ENCODE data around the gene FEM1A.
"Not testable (repeated sequence)": the region's sequence is repeated elsewhere in the genome, so short reads cannot be mapped to it uniquely, and the experiment has no call there.

The FEM1A gene

DNA sequence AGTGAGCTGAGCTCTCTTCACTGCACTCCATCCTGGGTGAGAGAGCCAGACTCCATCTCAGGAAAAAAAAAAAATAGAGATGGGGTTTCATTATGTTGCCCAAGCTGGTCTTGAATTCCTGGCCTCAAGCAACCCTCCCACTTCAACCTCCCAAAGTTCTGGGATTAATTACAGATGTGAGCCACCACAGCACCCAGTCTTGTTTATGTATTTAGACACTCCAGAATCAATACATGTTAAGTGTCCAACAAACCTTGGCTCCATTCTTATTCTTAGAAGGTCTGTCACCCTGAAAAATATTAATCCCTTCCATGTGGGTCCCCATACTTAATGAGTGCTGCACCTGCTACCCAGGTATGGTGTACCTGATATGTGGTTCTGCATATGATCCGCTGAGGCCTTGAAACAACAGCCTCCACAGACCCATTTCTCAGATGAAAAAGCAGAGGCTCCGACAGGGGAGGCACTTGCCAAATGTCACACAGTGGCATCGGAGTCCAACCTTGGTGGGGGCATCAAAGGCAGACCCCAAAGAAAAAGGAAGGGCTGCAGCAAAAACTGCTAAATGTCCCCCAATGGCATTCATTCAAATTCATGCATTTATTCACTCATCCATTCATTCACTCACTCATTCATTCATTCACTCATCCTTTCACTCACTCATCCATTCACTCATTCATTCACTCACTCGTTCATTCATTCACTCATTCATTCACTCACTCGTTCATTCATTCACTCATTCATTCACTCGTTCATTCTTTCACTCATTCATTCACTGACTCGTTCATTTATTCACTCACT is 23.3 kb downstream of the FEM1A start:
- no peak for DNase-seq (ENCODE audit: low read depth in 3 of 3)

GRCh38 chr19:4815426-4816201 is 24.1 kb downstream of the FEM1A start:
- peak; percentile 51 to 62 (median 61) for DNase-seq (ENCODE audit: low read depth in 3 of 3)

GRCh38 chr19:4816202-4816949 is 24.8 kb downstream of the FEM1A start:
- no peak for DNase-seq (ENCODE audit: low read depth in 3 of 3)

DNA sequence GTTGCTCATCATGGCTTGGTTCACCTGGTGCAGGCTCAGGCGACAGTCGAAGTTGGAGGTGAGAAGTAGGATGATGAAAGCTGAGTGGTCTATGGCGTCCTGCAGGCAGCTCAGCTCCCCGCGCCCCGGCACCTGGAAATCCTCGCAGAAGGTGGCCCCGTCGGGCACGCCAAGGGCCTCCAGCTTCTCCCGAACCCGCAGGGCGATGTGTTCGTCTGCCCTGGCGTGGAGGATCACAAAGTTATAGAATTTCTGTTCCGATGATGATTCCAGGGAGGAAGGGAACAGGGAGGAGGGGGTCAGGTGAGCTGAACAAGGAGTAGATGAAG is 25.4 kb downstream of the FEM1A start:
- no peak for DNase-seq (ENCODE audit: low read depth in 3 of 3)

GRCh38 chr19:4817467-4818277 is 26.1 kb downstream of the FEM1A start:
- no peak for DNase-seq (ENCODE audit: low read depth in 3 of 3)

GRCh38 chr19:4821265-4821664 is 29.7 kb downstream of the FEM1A start:
- DNase-seq (ENCODE audit: low read depth in 3 of 3) = no peak

GRCh38 chr19:4822354-4822753 is 30.8 kb downstream of the FEM1A start:
- not testable (repeated sequence) for DNase-seq (ENCODE audit: low read depth in 3 of 3)

- DNase-seq (ENCODE audit: low read depth in 3 of 3) = no peak
Observed at GRCh38 chr19:4823577-4823976, 32.0 kb downstream of the FEM1A start.

DNA sequence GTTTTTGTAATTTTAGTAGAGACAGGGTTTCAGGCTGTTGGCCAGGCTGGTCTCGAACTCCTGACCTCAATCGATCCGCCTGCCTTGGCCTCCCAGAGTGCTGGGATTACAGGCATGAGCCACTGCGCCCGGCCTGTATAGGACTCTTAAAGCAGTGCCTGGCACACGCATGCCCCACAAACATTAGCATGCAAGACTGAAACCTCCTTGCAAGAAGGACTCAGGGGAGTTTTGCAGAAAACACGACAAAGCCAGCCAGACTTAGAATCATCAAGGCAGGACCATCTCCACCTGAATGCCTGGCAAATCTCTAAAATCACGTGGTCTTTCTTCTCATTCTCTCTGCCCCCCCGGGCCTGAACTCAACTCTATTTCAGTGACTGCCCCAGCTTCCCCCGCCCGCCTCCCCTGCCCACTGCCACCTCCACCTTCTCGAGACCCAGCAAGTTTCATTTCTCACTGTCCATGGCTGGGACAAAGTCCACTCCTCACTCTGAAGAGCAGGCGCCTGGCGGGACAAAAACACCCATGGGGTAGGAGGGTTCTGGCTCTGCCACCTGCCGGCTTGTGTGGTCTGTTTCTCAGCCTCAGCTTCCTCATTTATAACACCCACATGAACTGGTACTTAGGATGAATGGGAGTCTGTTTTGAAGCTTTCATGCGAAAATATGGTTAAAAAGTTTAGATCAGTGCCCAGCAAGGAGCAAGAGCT is 37.6 kb downstream of the FEM1A start:
- no peak for DNase-seq (ENCODE audit: low read depth in 3 of 3)

GRCh38 chr19:4830332-4830731 is 38.8 kb downstream of the FEM1A start:
- DNase-seq (ENCODE audit: low read depth in 3 of 3) = no peak

GRCh38 chr19:4830768-4831265 is 39.3 kb downstream of the FEM1A start:
- no peak for DNase-seq (ENCODE audit: low read depth in 3 of 3)

DNA sequence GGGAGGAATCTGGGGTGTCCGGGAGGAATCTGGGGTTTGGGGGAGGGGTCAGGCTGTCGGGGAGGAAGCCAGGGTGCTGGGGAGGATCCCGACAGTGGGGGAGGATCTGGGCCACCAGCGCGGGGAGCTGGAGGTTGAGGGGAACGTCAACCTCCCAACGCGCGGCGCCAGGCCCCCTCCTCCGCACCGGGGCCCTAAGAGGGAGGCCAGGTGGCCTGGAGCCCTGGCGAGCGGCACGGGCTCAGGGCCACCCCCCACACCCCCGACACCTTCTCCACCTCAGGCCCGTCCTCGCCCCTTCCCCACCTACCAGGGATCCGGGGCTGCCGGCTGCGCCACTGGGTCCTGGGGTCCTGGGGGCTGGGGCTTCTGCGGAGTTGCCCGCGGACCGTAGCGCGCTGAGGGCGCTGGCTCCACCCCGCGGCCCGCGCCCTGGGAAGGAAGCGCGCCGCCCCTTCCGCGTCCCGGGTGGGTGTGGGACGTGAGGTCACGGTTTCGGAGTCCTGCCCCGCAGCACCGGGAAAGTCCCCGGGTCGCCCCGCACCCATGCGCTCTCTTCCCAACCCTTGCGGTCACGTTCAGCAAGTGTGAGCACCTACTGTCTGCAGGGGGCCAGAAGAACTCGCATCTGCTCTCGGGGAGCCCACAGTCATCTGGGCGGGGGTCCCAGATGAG is 39.9 kb downstream of the FEM1A start, which contains the start of gene TICAM1:
Gene TICAM1 (minus strand): TSS at position 409 of the 675 bp plus-strand sequence. CDS start 13,335 bp downstream, outside the sequence.
- peak; percentile 61 to 77 (median 69) for DNase-seq (ENCODE audit: low read depth in 3 of 3)

DNA sequence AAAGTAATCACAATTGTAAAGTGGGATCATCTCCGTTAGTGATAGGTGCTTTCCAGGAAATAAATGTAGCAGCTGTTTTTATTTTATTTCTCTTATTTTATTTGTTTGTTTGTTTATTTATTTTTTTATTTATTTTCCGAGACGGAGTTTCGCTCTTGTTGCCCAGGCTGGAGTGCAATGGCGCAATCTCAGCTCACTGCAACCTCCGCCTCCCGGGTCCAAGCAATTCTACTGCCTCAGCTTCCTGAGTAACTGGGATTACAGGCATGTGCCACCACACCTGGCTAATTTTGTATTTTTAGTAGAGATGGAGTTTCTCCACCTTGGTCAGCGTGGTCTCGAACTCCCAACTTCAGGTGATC is 40.4 kb downstream of the FEM1A start:
- DNase-seq (ENCODE audit: low read depth in 3 of 3) = not testable (repeated sequence)

DNA sequence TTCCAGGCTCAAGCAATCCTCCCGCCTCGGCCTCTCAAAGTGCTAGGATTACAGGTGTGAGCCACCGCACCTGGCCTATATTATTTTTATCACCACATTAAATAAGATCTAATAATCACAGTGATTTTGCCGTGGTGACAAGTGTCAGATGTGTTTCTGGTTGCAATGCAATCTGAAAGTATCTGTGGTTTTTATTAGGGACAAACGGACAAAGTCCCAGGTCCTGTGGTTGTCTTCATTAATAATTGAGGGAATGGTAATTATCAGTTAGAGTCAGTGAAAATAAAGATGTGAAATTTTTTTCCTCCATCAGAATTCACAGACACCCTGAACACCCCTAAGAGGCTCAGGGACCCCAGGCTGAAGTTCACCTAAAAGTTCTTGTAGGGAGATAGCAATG is 41.2 kb downstream of the FEM1A start:
- no peak for DNase-seq (ENCODE audit: low read depth in 3 of 3)

- DNase-seq (ENCODE audit: low read depth in 3 of 3) = no peak
Observed at GRCh38 chr19:4839192-4839591, 47.7 kb downstream of the FEM1A start.

DNA sequence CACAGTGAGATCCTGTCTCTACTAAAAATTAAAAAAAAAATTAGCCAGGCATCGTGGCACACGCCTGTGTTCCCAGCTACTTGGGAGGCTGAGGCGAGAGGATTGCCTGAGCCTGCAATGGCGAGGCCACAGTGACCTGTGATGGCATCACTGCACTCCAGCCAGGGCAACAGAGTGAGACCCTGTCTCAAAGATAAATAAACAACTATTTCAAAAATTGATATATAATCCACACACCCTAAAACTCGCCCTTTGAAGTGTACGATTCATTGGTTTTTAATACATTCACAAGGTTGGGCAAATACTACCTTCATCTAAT is 52.1 kb downstream of the FEM1A start:
- no peak for DNase-seq (ENCODE audit: low read depth in 3 of 3)

DNA sequence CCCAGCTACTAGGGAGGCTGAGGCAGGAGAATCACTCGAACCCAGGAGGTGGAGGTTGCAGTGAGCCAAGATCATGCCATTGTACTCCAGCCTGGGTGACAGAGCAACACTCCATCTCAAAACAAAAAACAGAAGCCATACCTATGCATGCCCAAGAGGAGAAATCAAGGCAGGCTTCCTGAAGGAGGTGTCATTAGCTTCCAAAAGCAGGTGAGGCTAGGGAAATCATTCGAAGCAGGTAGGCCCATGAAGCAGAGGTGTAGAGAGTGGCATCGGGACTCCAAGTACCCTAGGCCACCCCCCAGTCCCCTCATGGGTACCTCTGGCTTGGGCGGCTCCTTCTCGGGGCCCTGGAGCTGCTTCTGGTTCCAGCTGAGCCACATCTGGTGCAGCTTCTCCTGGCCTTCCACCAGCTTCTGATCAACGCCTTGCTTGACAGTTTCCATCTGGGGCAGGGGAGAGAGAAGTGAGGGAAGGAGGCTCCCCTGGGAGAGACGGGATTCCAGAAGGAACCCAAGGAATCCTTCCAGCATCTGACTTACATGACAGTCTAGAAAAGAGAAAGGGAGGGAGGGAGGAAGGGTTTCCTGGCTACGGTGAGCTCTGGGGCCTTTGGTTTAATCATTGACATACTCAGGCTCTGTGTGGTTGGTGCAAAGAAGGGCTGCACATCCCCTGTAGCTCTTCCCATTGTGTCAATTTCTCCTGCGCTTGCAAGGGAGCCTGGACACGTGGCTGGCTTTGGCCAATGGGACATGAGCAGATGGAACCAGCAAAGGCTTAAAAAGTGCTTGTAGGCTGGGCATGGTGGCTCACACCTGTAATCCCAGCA is 53.0 kb downstream of the FEM1A start:
- DNase-seq (ENCODE audit: low read depth in 3 of 3) = no peak

DNA sequence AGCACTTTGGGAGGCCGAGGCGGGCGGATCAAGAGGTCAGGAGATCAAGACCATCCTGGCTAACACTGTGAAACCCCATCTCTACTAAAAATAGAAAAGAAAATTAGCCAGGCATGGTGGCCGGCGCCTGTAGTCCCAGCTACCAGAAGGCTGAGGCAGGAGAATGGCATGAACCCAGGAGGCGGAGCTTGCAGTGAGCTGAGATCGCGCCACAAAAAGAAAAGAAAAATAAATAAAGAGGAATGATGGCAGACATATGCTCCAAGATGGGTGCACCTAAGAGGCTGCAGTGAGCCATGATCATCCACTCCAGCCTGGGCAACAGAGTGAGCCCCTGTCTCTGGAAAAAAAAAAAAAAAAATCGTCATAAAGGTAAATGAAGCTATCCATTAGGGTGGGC is 54.4 kb downstream of the FEM1A start:
- DNase-seq (ENCODE audit: low read depth in 3 of 3) = not testable (repeated sequence)

DNA sequence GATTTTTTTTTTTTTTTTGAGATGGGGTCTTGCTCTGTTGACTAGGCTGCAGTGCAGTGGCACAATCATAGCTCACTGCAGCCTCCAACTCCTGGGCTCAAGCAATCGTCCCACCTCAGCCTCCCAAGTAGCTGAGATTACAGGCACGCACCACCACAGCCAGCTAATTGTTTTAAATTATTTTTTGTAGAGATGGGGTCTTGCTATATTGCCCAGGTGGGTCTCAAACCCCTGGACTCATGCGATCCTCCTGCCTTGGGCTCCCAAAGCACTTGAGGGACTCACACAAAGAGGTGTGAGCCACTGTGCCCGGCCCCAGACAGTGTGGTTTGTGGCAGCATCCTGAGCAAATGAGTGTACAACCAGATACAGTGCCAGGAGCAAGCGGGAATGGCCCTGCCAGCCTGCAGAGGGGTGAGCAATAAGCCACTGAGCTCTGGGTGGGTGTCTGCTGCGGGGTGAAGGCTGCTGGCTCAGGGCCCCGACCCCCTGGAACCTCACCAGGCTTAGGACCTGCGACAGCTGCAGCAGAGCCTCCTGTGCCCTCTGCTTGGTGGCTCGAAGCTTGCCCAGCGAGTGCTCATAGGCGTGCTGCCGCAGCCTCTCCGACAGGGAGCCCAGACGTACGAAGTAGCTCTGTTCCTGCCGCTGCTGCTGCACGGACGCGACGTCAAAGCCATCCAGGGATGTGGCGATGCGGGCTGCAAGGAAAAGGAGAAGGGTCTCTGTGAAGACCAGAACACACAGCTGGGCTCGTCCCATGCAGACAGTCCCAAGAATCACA is 55.8 kb downstream of the FEM1A start:
- DNase-seq (ENCODE audit: low read depth in 3 of 3) = no peak

Measured in stimulated activated CD4-positive, alpha-beta T cell treated with anti-CD3 and anti-CD28 coated beads, TNF-alpha, amount 100 ng/mL, for 4 hours (primary cell).